ENCODE data around the gene TRPM1.

TRPM1 gene

DNA sequence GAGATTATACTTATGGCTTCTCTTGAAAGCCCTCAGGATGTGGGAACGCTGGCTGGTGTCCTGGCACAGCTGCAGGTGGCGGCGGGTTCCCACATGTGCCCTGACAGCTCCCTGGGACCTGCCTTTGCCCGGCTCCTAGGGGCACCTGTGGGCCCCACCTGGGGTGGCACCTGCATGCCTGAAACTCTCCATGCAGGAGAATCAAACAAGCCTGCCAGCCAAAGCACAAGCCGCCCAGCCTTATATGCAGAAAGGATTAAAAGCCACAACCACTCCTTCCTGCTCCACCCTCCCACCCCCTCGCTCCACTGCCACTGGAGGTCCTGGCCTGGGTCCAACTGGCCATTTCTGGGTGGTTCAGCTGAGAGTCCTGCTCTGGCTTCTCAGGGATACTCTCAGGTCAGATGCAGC is 18.1 kb downstream of the TRPM1 start (continued):
- no peak for TF ChIP-seq KLF10 (tag by site-specific recombination; IDR thresholded peaks at IDR 0.05)
- TF ChIP-seq GLIS1 (tag by site-specific recombination; IDR thresholded peaks at IDR 0.05): no peak
- no peak for TF ChIP-seq RBAK (tag by site-specific recombination; IDR thresholded peaks at IDR 0.05)
- TF ChIP-seq TCF7L2 (IDR thresholded peaks at IDR 0.05; ENCODE audit: borderline replicate concordance, low read depth, low read length): no peak
- no peak for TF ChIP-seq ZNF202 (tag by site-specific recombination; IDR thresholded peaks at IDR 0.05; ENCODE audit: borderline replicate concordance)
- TF ChIP-seq, protein P1, sequence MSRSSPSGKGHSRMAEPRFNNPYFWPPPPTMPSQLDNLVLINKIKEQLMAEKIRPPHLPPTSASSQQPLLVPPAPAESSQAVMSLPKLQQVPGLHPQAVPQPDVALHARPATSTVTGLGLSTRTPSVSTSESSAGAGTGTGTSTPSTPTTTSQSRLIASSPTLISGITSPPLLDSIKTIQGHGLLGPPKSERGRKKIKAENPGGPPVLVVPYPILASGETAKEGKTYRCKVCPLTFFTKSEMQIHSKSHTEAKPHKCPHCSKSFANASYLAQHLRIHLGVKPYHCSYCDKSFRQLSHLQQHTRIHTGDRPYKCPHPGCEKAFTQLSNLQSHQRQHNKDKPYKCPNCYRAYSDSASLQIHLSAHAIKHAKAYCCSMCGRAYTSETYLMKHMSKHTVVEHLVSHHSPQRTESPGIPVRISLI (tag by site-specific recombination; IDR thresholded peaks at IDR 0.05): no peak
- TF ChIP-seq ZNF555 (tag by site-specific recombination; conservative IDR thresholded peaks at IDR 0.05): no peak
- TF ChIP-seq KLF8 (tag by site-specific recombination; IDR thresholded peaks at IDR 0.05): no peak
- no peak for TF ChIP-seq ZNF266 (tag by site-specific recombination; IDR thresholded peaks at IDR 0.05; ENCODE audit: low read depth)
- TF ChIP-seq ZNF311 (tag by site-specific recombination; IDR thresholded peaks at IDR 0.05; ENCODE audit: borderline replicate concordance): no peak

DNA sequence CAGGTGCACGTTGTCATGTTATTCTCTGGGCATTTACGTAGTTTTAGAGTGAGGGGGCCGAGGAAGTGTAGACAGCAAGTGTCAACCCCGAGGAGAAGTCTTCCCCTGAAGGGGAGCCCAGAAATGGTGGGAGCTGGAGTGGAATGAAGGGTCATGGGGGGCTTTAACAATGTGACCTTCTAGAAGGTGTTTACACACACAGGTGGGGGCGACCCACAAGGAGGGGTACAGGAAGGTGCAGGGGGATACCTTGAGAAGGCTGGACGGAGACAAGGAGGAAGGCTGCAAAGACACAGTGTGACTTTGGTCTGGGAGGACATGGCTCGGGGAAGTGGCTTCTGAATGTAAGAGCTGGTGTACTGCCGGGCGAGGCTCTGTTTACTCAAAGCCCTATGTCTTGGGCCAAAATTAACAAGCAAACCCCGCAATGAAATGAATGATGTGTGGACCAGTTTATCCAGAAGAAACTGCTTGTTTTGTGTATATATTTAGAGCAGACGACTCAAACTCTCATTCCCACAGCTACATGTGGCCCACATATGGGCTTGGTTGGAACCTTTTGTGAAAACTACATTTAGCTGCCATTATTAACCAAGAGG is 18.7 kb downstream of the TRPM1 start:
- no peak overlapping the region for H3K4me3 ChIP-seq (ENCODE audit: low read depth, low read length)
- ChIA-PET POLR2A (interaction anchor here (1.0 kb wide), 1 partner anchor 91 kb away, joined by 3 read pairs; the partner anchor contains the start of gene MTMR10), CTCF (interaction anchor here (1.1 kb wide), 1 partner anchor 46 kb away, joined by 3 read pairs; no protein-coding TSS in a partner anchor)

More for the DNA sequence above, 18.7 kb downstream of the TRPM1 start:
- Histone ChIP-seq H3K4me1 (ENCODE audit: control insufficient read depth, insufficient read depth, low read length) (no peaks in the 10 kb centered on the region), H3K27ac (ENCODE audit: extremely low read depth, low read depth, low read length) (no peak overlapping the region), H3K9me3 (ENCODE audit: control insufficient read depth, insufficient read depth, low read depth, low read length) (no peaks in the 10 kb centered on the region), H3K36me3 (ENCODE audit: control insufficient read depth in 2 of 2, insufficient read depth in 1 of 2, low read length in 2 of 2) (no peaks in the 10 kb centered on the region)
- TF ChIP-seq ZBTB48 (tag by site-specific recombination; IDR thresholded peaks at IDR 0.05) (no peak), MZF1 (tag by site-specific recombination; IDR thresholded peaks at IDR 0.05; ENCODE audit: borderline replicate concordance) (no peak), ZNF214 (tag by site-specific recombination; IDR thresholded peaks at IDR 0.05; ENCODE audit: borderline replicate concordance) (no peak), ZNF747 (tag by site-specific recombination; IDR thresholded peaks at IDR 0.05) (no peak), ZNF624 (tag by site-specific recombination; IDR thresholded peaks at IDR 0.05) (no peak), ZNF266 (tag by site-specific recombination; IDR thresholded peaks at IDR 0.05; ENCODE audit: low read depth) (no peak), KLF9 (tag by site-specific recombination; IDR thresholded peaks at IDR 0.05; ENCODE audit: low read depth) (no peak), ZNF391 (tag by site-specific recombination; IDR thresholded peaks at IDR 0.05; ENCODE audit: borderline replicate concordance, low read depth) (no peak), ZNF366 (tag by site-specific recombination; conservative IDR thresholded peaks at IDR 0.05) (no peak), ZNF311 (tag by site-specific recombination; IDR thresholded peaks at IDR 0.05; ENCODE audit: borderline replicate concordance) (no peak), ZNF37A (tag by site-specific recombination; IDR thresholded peaks at IDR 0.05) (no peak)
- TF ChIP-seq, protein P2, sequence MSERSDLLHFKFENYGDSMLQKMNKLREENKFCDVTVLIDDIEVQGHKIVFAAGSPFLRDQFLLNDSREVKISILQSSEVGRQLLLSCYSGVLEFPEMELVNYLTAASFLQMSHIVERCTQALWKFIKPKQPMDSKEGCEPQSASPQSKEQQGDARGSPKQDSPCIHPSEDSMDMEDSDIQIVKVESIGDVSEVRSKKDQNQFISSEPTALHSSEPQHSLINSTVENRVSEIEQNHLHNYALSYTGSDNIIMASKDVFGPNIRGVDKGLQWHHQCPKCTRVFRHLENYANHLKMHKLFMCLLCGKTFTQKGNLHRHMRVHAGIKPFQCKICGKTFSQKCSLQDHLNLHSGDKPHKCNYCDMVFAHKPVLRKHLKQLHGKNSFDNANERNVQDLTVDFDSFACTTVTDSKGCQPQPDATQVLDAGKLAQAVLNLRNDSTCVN (tag by site-specific recombination; optimal IDR thresholded peaks at IDR 0.05): no peak
- TF ChIP-seq, protein P3, sequence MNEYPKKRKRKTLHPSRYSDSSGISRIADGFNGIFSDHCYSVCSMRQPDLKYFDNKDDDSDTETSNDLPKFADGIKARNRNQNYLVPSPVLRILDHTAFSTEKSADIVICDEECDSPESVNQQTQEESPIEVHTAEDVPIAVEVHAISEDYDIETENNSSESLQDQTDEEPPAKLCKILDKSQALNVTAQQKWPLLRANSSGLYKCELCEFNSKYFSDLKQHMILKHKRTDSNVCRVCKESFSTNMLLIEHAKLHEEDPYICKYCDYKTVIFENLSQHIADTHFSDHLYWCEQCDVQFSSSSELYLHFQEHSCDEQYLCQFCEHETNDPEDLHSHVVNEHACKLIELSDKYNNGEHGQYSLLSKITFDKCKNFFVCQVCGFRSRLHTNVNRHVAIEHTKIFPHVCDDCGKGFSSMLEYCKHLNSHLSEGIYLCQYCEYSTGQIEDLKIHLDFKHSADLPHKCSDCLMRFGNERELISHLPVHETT (tag by site-specific recombination; IDR thresholded peaks at IDR 0.05): no peak
- TF ChIP-seq, protein P4, sequence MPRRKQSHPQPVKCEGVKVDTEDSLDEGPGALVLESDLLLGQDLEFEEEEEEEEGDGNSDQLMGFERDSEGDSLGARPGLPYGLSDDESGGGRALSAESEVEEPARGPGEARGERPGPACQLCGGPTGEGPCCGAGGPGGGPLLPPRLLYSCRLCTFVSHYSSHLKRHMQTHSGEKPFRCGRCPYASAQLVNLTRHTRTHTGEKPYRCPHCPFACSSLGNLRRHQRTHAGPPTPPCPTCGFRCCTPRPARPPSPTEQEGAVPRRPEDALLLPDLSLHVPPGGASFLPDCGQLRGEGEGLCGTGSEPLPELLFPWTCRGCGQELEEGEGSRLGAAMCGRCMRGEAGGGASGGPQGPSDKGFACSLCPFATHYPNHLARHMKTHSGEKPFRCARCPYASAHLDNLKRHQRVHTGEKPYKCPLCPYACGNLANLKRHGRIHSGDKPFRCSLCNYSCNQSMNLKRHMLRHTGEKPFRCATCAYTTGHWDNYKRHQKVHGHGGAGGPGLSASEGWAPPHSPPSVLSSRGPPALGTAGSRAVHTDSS (tag by site-specific recombination; IDR thresholded peaks at IDR 0.05): no peak
